GM12878 (cell line): Measurements from ENCODE around the gene ZNF396. TPM values are rescaled to one million over a fixed set of nuclear protein-coding genes. Genes with fewer than 3 reads are reported as not detected.
A peak's percentile ranks its signal among the peaks of the same experiment; 100 is the strongest.

Source experiments
- ATF7 ChIP-seq: fragments of 450-650 bp; IDR thresholded peaks from 2 replicates; pipeline ENCODE4 v1.6.1; 2016; ENCODE audit warnings: low read depth, mild to moderate bottlenecking
- BACH1 ChIP-seq: fragments of 450-650 bp; IDR thresholded peaks from 2 replicates; pipeline ENCODE4 v1.6.1; 2017; ENCODE audit warnings: mild to moderate bottlenecking, borderline replicate concordance
- CTCF ChIP-seq, 3 experiments: IDR thresholded peaks in 2 of 3; conservative IDR thresholded peaks in 1 of 3; 2 replicates each; pipeline ENCODE4 v1.5.1; 2011; ENCODE audit warnings: low read depth in 3 of 3, low read length in 3 of 3, mild to moderate bottlenecking in 3 of 3, control low read depth in 2 of 3, moderate library complexity in 2 of 3, inconsistent platforms in 1 of 3, mixed read lengths in 1 of 3; ENCODE audit not compliant: control insufficient read depth in 2 of 3, insufficient read depth in 1 of 3; ENCODE audit errors: extremely low read depth in 1 of 3
- DPF2 ChIP-seq: fragments of 450-650 bp; IDR thresholded peaks from 2 replicates; pipeline ENCODE4 v1.6.1; 2017; ENCODE audit warnings: mild to moderate bottlenecking
- ESRRA ChIP-seq: IDR thresholded peaks from 2 replicates; pipeline ENCODE4 v1.6.1; 2012; ENCODE audit warnings: mild to moderate bottlenecking, low read length, improper control_type of control experiment
- IKZF2 ChIP-seq, 2 experiments: fragments of 450-650 bp; IDR thresholded peaks; 2 replicates each; pipeline ENCODE4 v1.6.1; 2017; ENCODE audit warnings: mild to moderate bottlenecking in 2 of 2, moderate library complexity in 2 of 2
- NR2C1 ChIP-seq: fragments of 450-650 bp; IDR thresholded peaks from 2 replicates; pipeline ENCODE4 v1.6.1; 2017; ENCODE audit warnings: antibody characterized with exemption, mild to moderate bottlenecking, moderate library complexity
- NR2F1 ChIP-seq: fragments of 450-650 bp; conservative IDR thresholded peaks from 2 replicates; pipeline ENCODE4 v1.6.1; 2017; ENCODE audit warnings: mild to moderate bottlenecking
- PBX3 ChIP-seq: IDR thresholded peaks from 2 replicates; pipeline ENCODE4 v1.6.1; 2011; ENCODE audit warnings: mild to moderate bottlenecking, low read depth, low read length, moderate library complexity; ENCODE audit not compliant: insufficient replicate concordance
- RAD21 ChIP-seq: IDR thresholded peaks from 2 replicates; pipeline ENCODE4 v1.6.1; 2011; ENCODE audit warnings: mild to moderate bottlenecking, low read depth, low read length, moderate library complexity; ENCODE audit not compliant: insufficient read depth
- RAD51 ChIP-seq: fragments of 450-650 bp; IDR thresholded peaks from 2 replicates; pipeline ENCODE4 v1.6.1; 2016; ENCODE audit warnings: moderate library complexity, mild to moderate bottlenecking, inconsistent platforms
- REST ChIP-seq: IDR thresholded peaks from 2 replicates; pipeline ENCODE4 v1.6.1; 2012; ENCODE audit warnings: mild to moderate bottlenecking, low read depth, low read length
- SIN3A ChIP-seq: IDR thresholded peaks from 2 replicates; pipeline ENCODE4 v1.6.1; 2012; ENCODE audit warnings: low read depth, low read length, improper control_type of control experiment
- SMC3 ChIP-seq: IDR thresholded peaks from 2 replicates; pipeline ENCODE4 v1.6.1; 2011; ENCODE audit warnings: low read length, improper control_type of control experiment, borderline replicate concordance
- SREBF1 ChIP-seq: IDR thresholded peaks from 2 replicates; pipeline ENCODE4 v1.6.1; 2012; ENCODE audit warnings: mild to moderate bottlenecking, low read length
- TAF1 ChIP-seq: IDR thresholded peaks from 2 replicates; pipeline ENCODE4 v1.6.1; 2011; ENCODE audit warnings: mild to moderate bottlenecking, low read depth, low read length, borderline replicate concordance
- YY1 ChIP-seq: IDR thresholded peaks from 2 replicates; pipeline ENCODE4 v1.6.1; 2011; ENCODE audit warnings: low read depth, mild to moderate bottlenecking, low read length
- polyA plus RNA-seq, 11 experiments: library from polyadenylated mRNA; depleted of rRNA in 4 of 11; unstranded in 6 of 11; stranded (reverse) in 5 of 11; fragments of >200 nt; fragmentation: Nextera tagmentation in 4 of 11; fragmentation: Illumina TruSeq in 1 of 11; extraction: Ambion mirVana in 4 of 11; extraction: Trizol in 1 of 11; gene quantifications; 1 replicate in 1 of 11; 2 replicates in 10 of 11; pipeline versions ENCODE4 v1.2.1 to v1.2.3, GENCODE V29; 2011 to 2016; ENCODE audit warnings: inconsistent platforms in 2 of 11, missing spikeins in 2 of 11, low read depth in 1 of 11
- total RNA-seq, 4 experiments: library from RNA; depleted of rRNA in 3 of 4; stranded (reverse); fragments of >200 nt in 3 of 4; fragmentation: Illumina TruSeq in 1 of 4; extraction: Trizol in 1 of 4; gene quantifications; 2 replicates each; pipeline versions ENCODE4 v1.2.1 to v1.2.3, GENCODE V29; 2013 to 2021
- TF ChIP-seq, protein P1 (sequence below): fragments of 450-650 bp; IDR thresholded peaks from 2 replicates; pipeline ENCODE4 v1.6.1; 2017; ENCODE audit warnings: borderline replicate concordance

ZNF396 gene
- total and polyA plus RNA-seq, 10 of the 15 experiments (the other 5 are each of a cell fraction or from before 2014, with no cell fraction given) = 0.14 to 0.79 (median 0.47) TPM

DNA sequence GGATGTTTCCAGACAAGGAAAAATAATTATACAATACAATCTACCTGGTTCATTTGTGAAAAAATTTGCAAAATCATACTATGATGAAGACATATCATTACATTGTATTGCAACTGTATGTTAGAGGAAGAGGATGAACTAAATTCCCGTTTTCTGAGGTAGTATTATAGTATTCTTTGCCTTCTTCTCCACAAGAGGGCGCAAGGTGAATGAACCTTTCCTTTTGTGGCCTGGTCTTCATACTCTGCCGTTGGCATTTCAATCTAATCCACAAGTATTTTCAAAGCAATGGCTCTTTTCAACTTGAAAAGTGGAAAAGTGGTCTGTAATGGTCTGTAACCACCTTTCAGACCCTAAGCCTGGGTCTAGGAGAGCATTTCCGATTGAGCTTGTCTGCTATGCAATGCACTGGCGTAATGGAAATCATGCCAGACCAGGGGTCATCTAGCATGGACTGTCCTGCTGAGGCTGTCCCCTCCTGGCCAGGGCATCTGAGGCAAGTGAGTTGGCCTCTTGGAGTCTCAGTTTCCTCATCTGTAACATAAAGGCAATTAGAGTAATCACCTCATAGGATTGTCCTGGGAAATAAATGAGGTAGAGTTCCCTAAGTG lies 30.8 kb upstream of the ZNF396 start (continued):
- TF ChIP-seq YY1 (0 out of 2 replicates have a peak, but pooled peaks have one; percentile 20), BACH1 (no peak), ATF7 (no peak), SMC3 (peak; percentile 92), NR2C1 (no peak), NR2F1 (no peak), CTCF (IDR thresholded peaks at IDR 0.05 in 2 of 3, conservative IDR thresholded peaks at IDR 0.05 in 1 of 3; ENCODE audit: control insufficient read depth in 2 of 3, extremely low read depth in 1 of 3, insufficient read depth in 1 of 3, low read depth in 3 of 3, low read length in 3 of 3) (peak; percentile 67 to 85 (median 76)), RAD51 (no peak), RAD21 (peak; percentile 93), REST (no peak), TAF1 (no peak), PBX3 (no peak), IKZF2 (IDR thresholded peaks at IDR 0.05) (no peak), SIN3A (no peak), SREBF1 (no peak), ESRRA (no peak), DPF2 (no peak)
- TF ChIP-seq, protein P1, sequence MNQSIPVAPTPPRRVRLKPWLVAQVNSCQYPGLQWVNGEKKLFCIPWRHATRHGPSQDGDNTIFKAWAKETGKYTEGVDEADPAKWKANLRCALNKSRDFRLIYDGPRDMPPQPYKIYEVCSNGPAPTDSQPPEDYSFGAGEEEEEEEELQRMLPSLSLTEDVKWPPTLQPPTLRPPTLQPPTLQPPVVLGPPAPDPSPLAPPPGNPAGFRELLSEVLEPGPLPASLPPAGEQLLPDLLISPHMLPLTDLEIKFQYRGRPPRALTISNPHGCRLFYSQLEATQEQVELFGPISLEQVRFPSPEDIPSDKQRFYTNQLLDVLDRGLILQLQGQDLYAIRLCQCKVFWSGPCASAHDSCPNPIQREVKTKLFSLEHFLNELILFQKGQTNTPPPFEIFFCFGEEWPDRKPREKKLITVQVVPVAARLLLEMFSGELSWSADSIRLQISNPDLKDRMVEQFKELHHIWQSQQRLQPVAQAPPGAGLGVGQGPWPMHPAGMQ = no peak
